ENCODE results near the gene C1orf21.

GRCh38 chr1:184408580-184408979, 21.8 kb downstream of the C1orf21 start:
- TF ChIP-seq CTCF (IDR thresholded peaks at IDR 0.05 in 4 of 5, conservative IDR thresholded peaks at IDR 0.05 in 1 of 5) (no peak), POLR2A (IDR thresholded peaks at IDR 0.05) (no peak)

Data from gastrocnemius medialis (tissue), 4 donors.